Small intestine (tissue), 16 donors: Measurements from ENCODE around the gene EVC2. TPM values are rescaled to one million over a fixed set of nuclear protein-coding genes. Genes with fewer than 3 reads are reported as not detected.
A peak's percentile ranks its signal among the peaks of the same experiment; 100 is the strongest.

Source experiments
- DNase-seq, 2 donors: peaks; one replicate each; pipeline versions ENCODE4 v3.0.0 to v3.0.0-alpha.2; 2013
- FAIRE-seq: peaks from 2 replicates; lab custom pipeline; 2012; peaks lifted over from hg19 to GRCh38; lab: Jason Lieb, UNC
- H3K27ac ChIP-seq, 3 donors: one replicate each; pipeline ENCODE4 v1.5.1; 2013; ENCODE audit warnings: low read length in 2 of 3, mild to moderate bottlenecking in 2 of 3, control low read depth in 1 of 3, inconsistent platforms in 1 of 3, low read depth in 1 of 3, moderate library complexity in 1 of 3
- H3K27me3 ChIP-seq, 3 donors: one replicate each; pipeline ENCODE4 v1.6.1; 2013; ENCODE audit warnings: low read length in 3 of 3, inconsistent platforms in 1 of 3; ENCODE audit not compliant: control insufficient read depth in 3 of 3, insufficient read depth in 3 of 3
- H3K36me3 ChIP-seq, 3 donors: one replicate each; pipeline ENCODE4 v1.6.1; 2013; ENCODE audit warnings: low read length in 3 of 3, inconsistent platforms in 1 of 3, low read depth in 1 of 3, mild to moderate bottlenecking in 1 of 3, moderate library complexity in 1 of 3; ENCODE audit not compliant: control insufficient read depth in 3 of 3, insufficient read depth in 2 of 3
- H3K4me1 ChIP-seq, 3 donors: one replicate each; pipeline ENCODE4 v1.6.1; 2013; ENCODE audit warnings: low read length in 2 of 3, inconsistent platforms in 1 of 3, low read depth in 1 of 3, mild to moderate bottlenecking in 1 of 3, moderate library complexity in 1 of 3; ENCODE audit not compliant: control insufficient read depth in 3 of 3, insufficient read depth in 2 of 3
- H3K4me3 ChIP-seq, 3 donors: one replicate each; pipeline ENCODE4 v1.5.1; 2013; ENCODE audit warnings: low read length in 3 of 3, control low read depth in 1 of 3, inconsistent platforms in 1 of 3, low read depth in 1 of 3, mild to moderate bottlenecking in 1 of 3, moderate library complexity in 1 of 3
- H3K9me3 ChIP-seq, 2 donors: one replicate each; pipeline ENCODE4 v1.6.1; 2013; ENCODE audit warnings: low read depth in 1 of 2, low read length in 1 of 2; ENCODE audit not compliant: control insufficient read depth in 2 of 2, insufficient read depth in 1 of 2
- WGBS, 3 donors: extraction: QIAGEN DNeasy Blood & Tissue Kit; methylation state at CpG; one replicate each; pipeline ENCODE4 v1.1.7; 2013; 5-methylcytosine and 5-hydroxymethylcytosine counted together
- long read RNA-seq, 10 donors: transcript quantifications; one replicate each; lab custom pipeline, GENCODE V29; 2026
- polyA plus RNA-seq, 4 donors: library from polyadenylated mRNA; stranded (reverse) in 3 of 4; unstranded in 1 of 4; fragments of 200-250 nt in 3 of 4; fragments of 120-200 nt in 1 of 4; gene quantifications; one replicate each; pipeline versions ENCODE4 v1.2.1 to v1.2.3, GENCODE V29; 2013
- donor health status: healthy with polysubstance abuse.
- donor health status: control.
- donor health status: control.
- donor health status: Bipolar disorder and iron deficiency.
- donor health status: healthy.

EVC2 gene
- 1 to 10 TPM in 1 of 4 donors, under 1 TPM in 2, not detected in 1; 0.27 to 1.3 (median 0.83) TPM for polyA plus RNA-seq
- long read RNA-seq, donor 1 = 0 reads
- long read RNA-seq, donor 2 = 0 reads
- long read RNA-seq, donor 3 = 0 reads
- long read RNA-seq, donor 4 = 0 reads
- long read RNA-seq, donor 5 = 0 reads
- long read RNA-seq, donor 6 = 0 reads
- long read RNA-seq, donor 7 = 0 reads
- long read RNA-seq, donor 8 = 0 reads
- long read RNA-seq, donor 9 = 0 reads
- long read RNA-seq, donor 10 = 0 reads

- no peak for FAIRE-seq
- peaks cover 0 to 6% (median 0%) of the 10 kb centered on the region in 3 donors for H3K4me1 ChIP-seq
Observed at GRCh38 chr4:5708449-5709206, at the start of gene EVC2. EVC2 (minus strand) TSS chr4:5708559; CDS start chr4:5708513, 46 bp downstream.

GRCh38 chr4:5757954-5758353 lies 49.6 kb upstream of the EVC2 start:
- Histone ChIP-seq H3K4me1 (no peaks in the 10 kb centered on the region), H3K36me3 (peaks cover 0 to 8% (median 3%) of the 10 kb centered on the region in 3 donors), H3K4me3 (no peak overlapping the region), H3K27me3 (no peaks in the 10 kb centered on the region), H3K27ac (no peak overlapping the region), H3K9me3 (no peaks in the 10 kb centered on the region)
- WGBS, 3 donors = 89 to 94% (median 89%) methylated on average over 10 of the region's 10 CpGs
- DNase-seq (no peak), FAIRE-seq (no peak)

More at GRCh38 chr4:5708449-5709206, at the start of gene EVC2:
- peaks cover 4 to 53% (median 9%) of the 10 kb centered on the region in 3 donors for H3K27me3 ChIP-seq
- H3K4me3 ChIP-seq = peak within 1 kb of the TSS in 2 of 3 donors; percentile 37 to 47
- peaks cover 0 to 4% of the 10 kb centered on the region in 2 donors for H3K9me3 ChIP-seq
- peak within 1 kb of the TSS; percentile 1 to 63 (median 30) for H3K27ac ChIP-seq
- 12 to 32% (median 22%) methylated on average over 30 to 57 of the region's 57 CpGs for WGBS, 3 donors
- DNase-seq = peak in 1 of 2 donors; percentile 28
- H3K36me3 ChIP-seq = no peaks in the 10 kb centered on the region

GRCh38 chr4:5757536-5757935 lies 49.2 kb upstream of the EVC2 start:
- Histone ChIP-seq H3K27ac (no peak overlapping the region), H3K9me3 (no peaks in the 10 kb centered on the region), H3K4me3 (no peak overlapping the region), H3K27me3 (no peaks in the 10 kb centered on the region), H3K36me3 (peaks cover 0 to 8% (median 3%) of the 10 kb centered on the region in 3 donors), H3K4me1 (no peaks in the 10 kb centered on the region)
- 97 to 100% (median 98%) methylated on average over 4 of the region's 4 CpGs for WGBS, 3 donors
- FAIRE-seq (no peak), DNase-seq (no peak)

GRCh38 chr4:5757091-5757490 lies 48.7 kb upstream of the EVC2 start:
- Histone ChIP-seq H3K9me3 (no peaks in the 10 kb centered on the region), H3K4me3 (no peak overlapping the region), H3K4me1 (no peaks in the 10 kb centered on the region), H3K27me3 (no peaks in the 10 kb centered on the region), H3K27ac (no peak overlapping the region), H3K36me3 (peaks cover 0 to 8% (median 3%) of the 10 kb centered on the region in 3 donors)
- FAIRE-seq (no peak), DNase-seq (no peak)
- WGBS, 3 donors = 82 to 91% (median 88%) methylated on average over 7 of the region's 7 CpGs

- Histone ChIP-seq H3K27ac (no peak overlapping the region), H3K27me3 (no peaks in the 10 kb centered on the region), H3K4me3 (no peak overlapping the region), H3K9me3 (no peaks in the 10 kb centered on the region), H3K4me1 (no peaks in the 10 kb centered on the region), H3K36me3 (peaks cover 0 to 11% (median 3%) of the 10 kb centered on the region in 3 donors)
- FAIRE-seq = no peak
- 78 to 93% (median 88%) methylated on average over 9 of the region's 9 CpGs for whole genome bisulfite sequencing, 3 donors
- DNase-seq = no peak
Observed at GRCh38 chr4:5756271-5756670, 47.9 kb upstream of the EVC2 start.

- peaks cover 0 to 11% (median 5%) of the 10 kb centered on the region in 3 donors for H3K36me3 ChIP-seq
- DNase-seq = no peak
- WGBS, 3 donors = 52 to 69% (median 64%) methylated on average over 7 of the region's 7 CpGs
Observed at GRCh38 chr4:5755679-5756078, 47.3 kb upstream of the EVC2 start.

GRCh38 chr4:5755161-5755560 lies 46.8 kb upstream of the EVC2 start:
- H3K4me1 ChIP-seq = no peaks in the 10 kb centered on the region
- DNase-seq = no peak
- H3K36me3 ChIP-seq = peaks cover 0 to 11% (median 5%) of the 10 kb centered on the region in 3 donors
- H3K27ac ChIP-seq = no peak overlapping the region
- H3K9me3 ChIP-seq = no peaks in the 10 kb centered on the region
- 85 to 90% (median 86%) methylated on average over 16 of the region's 16 CpGs for WGBS, 3 donors
- no peak for FAIRE-seq
- no peak overlapping the region for H3K4me3 ChIP-seq
- H3K27me3 ChIP-seq = no peaks in the 10 kb centered on the region

More at GRCh38 chr4:5755679-5756078, 47.3 kb upstream of the EVC2 start:
- Histone ChIP-seq H3K27ac (no peak overlapping the region), H3K4me1 (no peaks in the 10 kb centered on the region), H3K4me3 (no peak overlapping the region), H3K9me3 (no peaks in the 10 kb centered on the region), H3K27me3 (no peaks in the 10 kb centered on the region)
- no peak for FAIRE-seq

GRCh38 chr4:5754529-5754881 lies 46.1 kb upstream of the EVC2 start:
- 93 to 95% (median 94%) methylated on average over 8 of the region's 8 CpGs for WGBS, 3 donors
- Histone ChIP-seq H3K9me3 (no peaks in the 10 kb centered on the region), H3K27me3 (no peaks in the 10 kb centered on the region), H3K27ac (no peak overlapping the region), H3K36me3 (peaks cover 0 to 11% (median 5%) of the 10 kb centered on the region in 3 donors), H3K4me3 (no peak overlapping the region), H3K4me1 (no peaks in the 10 kb centered on the region)
- DNase-seq (no peak), FAIRE-seq (no peak)
